ENCODE results near the gene TMEM52.

The TMEM52 gene

DNA sequence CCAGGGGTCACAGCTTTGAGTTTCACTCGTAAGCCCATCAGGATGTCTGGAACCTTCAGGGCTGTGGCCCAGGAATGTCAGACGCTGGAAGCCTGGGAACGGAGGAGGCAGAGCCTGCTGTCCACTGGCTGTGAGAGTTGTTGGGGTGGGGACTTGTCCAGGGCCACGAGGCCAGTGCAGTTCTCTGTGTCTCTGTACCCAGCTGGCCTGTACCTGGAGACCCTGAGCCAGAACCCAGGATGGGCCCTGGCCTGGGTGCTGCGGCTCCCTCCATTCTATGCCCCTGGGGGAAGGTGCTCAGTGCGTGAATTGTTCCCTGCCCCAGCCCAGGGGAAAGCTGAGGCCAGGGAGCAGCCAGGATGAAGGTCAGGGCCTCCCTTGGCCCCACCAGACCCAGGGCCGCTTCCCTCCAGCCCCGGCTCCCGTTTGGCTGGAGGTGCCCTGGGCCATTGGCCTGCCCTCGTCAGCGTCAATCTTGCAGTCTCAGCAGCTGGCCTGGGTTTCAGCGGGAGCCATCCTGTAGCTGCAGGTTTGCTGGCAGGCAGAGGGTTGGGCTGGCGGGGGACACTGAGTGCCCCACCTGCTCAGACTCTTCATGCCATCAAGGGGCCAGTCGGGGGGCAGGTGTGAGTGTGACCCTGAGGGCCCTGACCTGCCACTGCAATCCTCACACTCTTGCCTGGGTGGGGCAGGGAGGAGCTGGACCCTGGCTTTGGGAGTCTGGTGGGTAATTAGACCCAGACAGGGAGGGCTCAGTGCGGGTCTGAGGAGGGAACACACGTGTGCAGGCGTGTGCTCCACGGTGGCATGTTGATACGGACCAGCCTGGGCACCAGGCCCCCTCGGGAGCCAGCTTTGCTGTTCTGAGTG is 4.7 kb downstream of the TMEM52 start:
- DNase-seq: no peak

DNA sequence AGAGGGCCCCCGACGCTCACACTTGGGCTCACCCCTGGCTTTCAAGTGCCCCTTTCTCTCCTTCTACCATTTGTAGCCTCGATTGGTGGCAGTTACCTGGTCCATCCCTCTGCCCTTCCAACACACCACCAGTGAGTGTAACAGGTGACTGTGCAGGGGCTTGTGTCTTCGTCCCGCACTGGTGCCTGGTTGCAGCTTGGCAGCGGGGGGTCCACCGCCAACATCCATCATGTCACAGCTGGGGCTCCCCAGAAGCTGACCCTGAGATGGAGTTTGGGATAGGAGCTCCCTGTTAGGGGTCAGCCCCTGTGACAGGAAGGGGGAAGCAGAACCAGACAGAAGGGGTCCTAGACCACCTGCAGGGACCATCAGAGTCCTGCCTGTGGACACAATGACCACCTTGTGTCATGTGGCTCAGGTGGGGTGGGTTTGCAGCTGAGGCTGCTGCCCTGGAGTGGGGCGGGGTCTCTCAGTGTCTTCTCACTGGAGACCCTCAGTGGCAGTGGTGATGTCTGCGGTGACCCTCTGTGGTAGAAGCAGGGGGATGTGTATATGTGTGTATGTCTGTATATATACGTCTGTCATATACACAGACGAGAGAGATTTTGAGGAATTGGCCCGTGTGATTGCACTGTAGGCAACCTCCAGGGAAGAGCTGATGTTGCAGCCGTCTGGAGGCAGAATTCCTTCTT is 7.6 kb downstream of the TMEM52 start:
- DNase-seq: no peak

DNA sequence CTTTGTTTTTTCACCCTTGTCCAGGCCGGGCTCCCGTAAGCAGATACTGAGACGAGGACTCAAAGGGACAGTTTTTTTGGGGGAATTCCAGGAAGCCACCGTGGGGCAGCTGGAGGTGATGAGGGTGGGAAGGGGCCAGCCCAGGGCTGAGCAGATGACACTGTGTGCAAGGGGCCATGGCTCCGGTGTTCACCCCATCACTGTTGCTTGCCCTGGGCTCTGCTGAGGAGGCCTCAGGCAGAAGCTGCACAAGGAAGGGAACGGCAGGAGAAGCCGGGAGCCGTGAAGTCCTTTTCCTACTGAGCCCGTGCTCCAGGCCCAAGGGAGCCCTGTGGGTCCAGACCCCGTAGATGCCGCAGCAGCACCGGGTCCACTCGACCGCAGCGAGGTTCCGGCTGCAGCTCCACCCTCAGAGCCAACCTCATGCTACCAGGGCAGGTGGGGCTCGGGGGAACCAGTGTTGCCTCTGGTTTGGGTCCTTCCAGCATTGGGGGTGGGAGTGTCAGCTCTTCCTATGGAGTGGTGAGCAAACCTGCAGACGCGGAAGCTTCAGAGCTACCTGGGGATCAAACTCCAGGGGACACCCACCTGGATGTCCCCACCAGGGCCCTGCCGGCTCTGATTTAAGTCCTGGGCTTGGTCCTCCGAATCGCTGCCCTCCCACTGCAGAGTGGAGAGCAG is 8.3 kb downstream of the TMEM52 start:
- DNase-seq: no peak

DNA sequence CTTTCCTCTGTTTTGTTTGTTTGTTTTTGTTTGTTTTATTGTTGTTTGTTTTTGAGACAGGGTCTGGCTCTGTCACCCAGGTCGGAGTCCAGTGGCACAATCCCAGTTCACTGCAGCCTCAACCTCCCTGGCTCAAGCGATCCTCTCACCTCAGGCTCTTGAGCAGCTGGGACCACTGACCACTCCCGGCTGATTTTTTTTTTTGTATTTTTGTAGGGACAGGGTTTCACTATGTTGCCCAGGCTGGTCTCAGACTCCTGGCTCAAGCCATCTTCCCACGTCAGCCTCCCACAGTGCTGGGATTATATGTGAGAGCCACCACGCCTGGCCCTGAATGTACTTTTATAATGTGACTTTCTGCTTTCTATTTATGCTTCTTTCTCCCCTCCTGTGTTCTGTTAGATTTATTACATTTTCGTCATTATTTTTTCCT is 9.0 kb downstream of the TMEM52 start:
- DNase-seq: no peak

DNA sequence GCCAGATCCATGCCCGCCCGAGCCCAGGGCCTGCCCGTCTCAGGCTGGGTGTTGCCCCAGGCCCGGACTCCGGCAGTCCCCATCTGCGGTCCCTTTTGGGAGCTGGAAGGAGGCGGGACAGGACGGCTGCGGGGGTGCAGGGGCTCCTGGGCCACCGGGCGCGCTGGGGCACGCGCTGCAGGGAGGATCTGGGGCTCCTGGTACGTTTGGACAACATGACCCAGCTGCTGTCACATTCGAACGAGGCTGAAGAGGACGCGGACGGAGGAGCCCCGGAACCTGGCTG is 10.6 kb downstream of the TMEM52 start:
- DNase-seq: no peak

DNA sequence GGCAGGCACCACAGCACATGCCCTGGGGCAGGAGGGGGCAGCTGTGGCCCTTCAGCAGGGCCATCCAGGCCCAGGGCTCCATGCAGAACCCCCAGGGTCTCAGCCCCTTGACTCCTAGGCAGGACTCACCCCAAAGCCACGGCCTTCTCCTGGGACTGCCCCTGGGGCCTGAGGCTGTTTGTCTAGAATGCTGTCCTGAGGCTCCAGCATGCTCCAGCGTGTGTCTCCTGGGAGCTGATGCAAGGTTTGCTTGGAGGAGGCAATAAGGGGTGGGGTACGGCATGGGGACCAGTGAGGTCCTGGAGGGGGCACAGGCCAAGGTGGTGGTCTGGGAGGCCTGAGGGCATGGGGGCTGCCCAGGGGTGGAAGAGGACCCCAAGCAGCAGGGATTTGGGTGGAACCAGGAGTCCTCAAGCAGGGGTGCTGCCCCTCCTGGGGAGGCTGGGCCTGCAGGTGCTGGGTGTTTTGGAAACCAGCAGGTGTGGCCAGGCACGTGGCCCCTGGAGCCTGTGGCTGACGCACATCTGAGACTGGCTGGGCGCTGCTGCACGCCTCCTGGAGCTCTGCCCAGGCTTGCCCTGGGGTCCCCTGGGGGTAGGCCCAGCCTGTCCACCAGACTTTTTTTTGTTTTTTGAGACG is 11.9 kb downstream of the TMEM52 start:
- DNase-seq: peak; percentile 55

DNA sequence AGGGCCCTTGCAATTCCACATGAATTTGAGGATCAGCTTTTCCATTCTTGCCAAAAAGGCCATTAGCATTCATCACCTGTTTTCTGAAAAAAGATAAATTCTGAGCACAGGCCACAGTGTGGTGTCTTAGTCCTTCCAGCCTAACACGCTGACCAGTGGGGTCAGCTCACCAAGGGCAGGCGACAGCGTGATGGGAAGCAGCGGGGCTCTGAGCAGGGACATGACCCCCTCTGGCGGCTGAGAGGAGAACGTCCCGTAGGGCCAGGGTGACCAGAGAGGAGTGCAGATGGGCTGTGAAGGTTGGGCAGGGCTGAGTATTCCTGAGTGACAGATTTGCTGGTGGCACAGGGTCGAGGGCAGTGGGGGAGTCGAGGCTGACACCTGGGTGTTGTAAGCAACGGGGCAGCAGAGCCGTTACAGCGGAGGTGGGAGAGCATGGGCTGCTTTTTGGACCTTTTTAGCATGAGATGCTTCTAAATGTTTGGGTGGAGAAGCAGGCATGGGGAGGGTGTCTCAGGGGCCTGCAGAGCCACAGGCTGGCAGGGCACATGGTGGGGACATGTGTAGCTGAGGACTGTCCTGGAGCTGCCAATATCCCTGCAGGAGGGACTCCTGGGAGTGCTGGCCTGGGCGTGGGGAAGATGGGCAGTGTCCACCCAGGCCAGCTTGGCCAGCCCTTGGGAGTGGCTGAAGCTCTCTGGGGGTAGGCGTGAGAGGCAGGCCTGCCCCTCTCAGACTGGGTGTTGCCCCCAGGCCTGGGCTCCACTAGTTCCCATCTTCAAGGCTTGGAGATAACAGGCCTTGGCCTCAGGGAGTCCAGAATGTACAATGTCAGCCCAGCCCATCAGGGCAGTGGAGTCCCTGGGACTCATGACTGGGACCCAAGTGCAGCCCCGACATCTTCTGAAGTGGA is 12.6 kb downstream of the TMEM52 start:
- peak; percentile 72 for DNase-seq

DNA sequence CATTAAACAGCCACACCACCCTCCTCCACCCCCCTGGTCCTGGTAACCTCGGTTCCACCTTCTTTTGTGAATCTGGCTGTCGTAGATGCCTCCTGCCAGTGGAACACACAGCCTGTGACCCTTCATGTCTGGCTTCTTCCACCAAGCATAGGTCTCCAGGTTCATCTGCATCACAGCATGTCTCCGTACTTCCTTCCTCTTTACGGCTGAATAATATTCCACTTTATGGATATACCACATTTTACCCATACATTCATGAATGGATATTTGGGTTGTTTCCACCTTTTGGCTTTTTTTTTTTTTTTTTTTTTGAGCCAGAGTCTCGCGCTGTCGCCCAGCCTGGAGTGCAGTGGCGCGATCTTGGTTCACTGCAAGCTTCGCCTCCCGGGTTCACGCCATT is 15.9 kb downstream of the TMEM52 start:
- DNase-seq: no peak

DNA sequence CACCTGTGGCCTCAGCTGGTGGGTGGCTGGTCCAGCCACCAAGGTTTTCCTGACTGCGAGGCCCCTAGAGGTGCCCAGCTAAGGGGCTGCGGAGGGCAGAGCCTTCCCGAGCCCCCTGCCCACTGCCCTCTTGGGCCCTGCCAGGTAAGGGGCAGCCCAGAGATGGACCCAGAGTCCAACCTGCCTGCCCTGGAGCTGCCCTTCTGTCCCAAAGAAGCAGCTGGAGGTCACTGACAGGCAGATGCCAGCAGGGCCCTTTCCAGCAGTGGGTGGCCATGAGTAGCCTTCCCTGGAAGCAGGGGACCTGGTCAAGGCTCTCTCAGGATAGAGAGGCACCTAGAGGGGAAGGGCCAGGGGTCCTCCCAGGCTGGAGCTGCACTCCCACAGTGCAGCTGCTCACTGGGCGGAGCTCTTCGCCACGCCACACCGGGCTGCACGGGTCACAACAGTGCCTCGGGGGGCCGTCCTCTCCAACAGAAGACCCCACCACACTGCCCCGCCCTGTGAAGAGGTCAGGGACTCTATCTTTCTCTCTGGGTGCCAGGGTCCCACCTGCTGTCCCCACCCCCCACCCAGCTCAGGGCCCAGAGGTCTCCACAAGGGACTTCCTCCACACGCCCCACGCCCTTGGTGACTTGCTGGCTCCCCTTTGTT is 17.3 kb downstream of the TMEM52 start:
- no peak for DNase-seq

DNA sequence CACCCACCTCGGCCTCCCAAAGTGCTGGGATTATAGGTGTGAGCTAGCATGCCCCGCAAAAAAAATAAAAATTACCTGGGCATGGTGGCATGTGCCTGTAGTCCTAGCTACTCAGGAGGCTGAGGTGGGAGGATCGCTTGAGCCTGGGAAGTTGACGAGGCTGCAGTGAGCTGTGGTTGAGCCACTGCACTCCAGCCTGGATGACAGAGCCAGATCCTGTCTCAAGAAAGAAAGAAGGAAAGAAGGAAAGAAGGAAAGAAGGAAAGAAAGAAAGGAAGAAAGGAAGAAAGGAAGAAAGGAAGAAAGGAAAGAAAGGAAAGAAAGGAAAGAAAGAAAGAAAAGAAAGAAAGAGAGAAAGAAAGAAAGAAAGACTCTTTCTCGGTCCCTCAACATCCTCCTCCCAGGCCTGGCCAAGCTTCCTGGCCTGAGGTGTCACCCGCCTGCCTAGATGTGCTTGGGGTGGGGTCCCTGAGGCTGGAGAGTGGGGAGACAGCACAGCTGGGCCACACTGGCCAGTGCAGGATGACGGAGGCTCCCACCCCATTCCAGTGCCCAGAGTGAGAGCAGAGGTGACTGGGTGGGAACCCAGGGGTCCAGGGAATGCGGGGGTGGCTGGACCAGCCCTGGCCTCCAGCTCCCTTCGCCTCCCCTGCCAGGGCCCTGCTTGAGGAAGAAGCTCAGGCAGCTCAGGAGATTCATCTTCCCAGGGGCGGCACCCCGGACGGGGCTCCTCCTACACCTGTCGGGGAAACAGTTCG is 18.0 kb downstream of the TMEM52 start:
- no peak for DNase-seq

DNA sequence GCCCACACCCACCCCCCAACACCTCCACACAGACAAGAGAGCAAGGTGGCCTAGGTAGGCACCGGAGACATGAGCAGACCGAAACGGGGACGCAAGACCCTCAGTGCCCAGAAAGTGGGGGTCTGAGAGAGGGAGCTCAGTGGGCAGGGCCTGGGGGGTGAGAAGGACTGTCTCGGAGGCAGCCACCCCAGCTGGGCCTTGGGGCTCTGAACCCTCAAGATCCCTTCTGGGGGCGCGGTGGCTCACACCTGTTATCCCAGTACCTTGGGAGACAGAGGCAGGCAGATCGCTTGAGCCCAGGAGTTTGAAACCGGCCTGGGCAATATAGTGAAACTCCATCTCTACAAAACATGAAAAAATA is 19.1 kb downstream of the TMEM52 start:
- DNase-seq: no peak

DNA sequence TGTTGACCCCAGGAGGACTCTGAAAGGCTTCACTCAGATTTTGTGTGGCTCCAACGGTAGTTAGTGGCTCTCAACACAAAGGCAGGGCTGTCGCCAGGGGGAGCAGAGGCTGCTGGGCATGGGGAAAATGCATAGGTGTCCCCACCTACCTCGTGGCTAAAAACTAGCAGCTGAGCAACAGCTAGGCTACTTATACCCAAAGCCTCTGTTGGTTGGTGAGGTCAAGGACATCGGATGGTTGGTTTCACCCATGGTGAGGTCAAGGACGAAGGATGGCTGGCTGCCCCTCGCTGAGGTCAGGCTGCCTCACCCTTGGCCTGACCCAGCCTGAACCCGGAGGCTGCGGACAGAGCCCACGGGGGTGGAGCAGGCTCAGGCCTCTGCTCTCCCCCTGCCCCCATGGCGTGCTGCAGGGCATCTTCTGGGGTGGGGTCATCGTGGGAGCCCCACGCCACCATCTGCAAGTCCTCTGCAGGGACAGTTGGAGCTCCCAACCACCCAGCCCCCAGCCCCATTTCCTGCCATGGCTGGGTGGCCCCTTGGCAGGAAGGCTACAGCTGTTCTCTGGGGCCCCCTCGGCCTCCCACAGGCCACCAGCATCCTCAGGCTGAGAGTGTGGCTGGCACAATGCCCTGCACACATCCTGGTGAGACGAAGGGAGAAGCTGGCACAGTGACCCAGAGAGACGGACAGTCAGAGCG is 19.7 kb downstream of the TMEM52 start:
- no peak for DNase-seq

DNA sequence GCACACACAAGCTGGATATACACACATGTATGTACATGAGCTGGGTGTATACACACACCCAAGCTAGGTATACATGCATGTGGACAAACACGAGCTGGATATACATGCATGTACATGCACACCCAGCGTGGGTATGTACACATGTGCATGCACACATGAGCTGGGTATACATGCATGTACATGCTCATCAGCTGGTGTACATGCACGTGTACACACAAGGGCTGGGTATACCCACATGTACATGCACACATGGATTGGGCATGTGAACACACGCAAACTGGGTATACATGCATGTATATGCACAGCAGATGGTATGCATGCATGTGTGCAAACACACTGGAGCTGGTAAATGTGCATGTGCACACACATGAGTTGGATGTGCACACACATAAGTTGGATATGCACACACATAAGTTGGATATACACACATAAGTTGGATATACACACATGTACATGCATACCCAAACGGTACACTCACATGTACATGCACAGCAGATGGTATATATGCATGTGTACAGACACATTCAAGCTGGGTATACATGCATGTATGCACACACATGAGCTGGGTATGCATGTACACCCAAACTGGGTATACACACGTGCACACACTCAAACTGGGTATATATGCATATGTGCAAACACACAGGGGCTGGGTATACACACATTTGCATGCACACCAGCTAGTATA is 20.7 kb downstream of the TMEM52 start:
- no peak for DNase-seq

DNA sequence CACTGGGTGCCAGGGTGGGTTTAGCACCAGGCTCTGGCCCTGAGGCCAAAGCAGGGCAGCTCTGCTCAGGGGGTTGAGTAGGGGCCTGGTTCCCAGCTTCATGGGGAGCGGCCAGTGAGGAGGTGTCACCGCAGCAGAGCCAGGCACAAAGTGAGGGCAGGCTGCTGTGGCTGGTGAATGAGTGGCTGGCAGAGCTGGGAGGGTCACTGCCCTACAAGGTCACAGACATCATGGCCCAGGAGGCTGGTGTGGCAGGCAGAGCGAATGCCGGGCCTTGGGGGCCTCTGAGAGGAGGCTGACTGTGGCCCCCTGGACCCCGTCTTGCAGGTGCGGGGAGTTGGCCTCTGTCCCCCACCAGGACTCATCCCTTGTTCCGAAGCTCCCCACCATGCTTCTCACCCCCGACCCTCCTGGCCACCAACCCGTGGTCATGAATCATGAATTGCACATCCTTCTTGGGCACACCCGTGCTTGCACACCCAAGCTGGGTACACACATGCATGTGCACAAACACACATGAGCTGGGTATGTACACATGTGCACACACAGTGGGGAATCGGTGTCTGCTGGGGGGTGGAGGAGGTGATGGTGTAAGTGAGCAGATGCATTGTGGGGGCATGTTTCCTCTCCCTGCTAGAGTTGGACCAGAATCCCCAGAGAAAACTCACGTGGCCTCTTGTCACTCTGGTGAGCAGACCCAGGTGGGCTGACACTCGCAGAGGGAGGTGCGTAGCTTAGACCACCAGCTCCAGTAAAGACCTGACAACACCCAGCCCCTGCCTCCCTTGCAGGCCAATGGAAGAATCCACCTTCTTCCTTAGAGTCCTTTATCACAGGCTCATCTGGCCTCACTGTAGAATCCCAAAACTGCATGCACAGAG is 23.4 kb downstream of the TMEM52 start:
- DNase-seq: no peak

DNA sequence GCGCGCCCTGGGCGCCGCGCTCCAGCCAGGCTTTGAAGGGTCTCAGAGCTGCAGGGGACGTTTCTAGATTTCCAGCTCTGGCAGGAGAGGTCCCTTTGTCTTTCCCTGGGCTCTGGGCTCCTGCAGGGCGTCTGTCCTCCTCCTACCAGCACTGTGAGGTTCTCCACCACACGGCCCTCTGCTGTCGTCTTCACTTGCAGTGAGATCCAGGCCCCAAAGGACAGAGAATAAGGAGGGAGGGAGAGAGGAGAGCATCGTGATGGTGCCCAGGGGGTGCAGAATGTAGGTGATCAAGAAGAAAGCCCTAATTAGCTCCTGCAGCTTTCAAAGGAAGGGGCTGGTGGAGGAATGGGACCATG is 24.0 kb downstream of the TMEM52 start:
- DNase-seq: no peak

DNA sequence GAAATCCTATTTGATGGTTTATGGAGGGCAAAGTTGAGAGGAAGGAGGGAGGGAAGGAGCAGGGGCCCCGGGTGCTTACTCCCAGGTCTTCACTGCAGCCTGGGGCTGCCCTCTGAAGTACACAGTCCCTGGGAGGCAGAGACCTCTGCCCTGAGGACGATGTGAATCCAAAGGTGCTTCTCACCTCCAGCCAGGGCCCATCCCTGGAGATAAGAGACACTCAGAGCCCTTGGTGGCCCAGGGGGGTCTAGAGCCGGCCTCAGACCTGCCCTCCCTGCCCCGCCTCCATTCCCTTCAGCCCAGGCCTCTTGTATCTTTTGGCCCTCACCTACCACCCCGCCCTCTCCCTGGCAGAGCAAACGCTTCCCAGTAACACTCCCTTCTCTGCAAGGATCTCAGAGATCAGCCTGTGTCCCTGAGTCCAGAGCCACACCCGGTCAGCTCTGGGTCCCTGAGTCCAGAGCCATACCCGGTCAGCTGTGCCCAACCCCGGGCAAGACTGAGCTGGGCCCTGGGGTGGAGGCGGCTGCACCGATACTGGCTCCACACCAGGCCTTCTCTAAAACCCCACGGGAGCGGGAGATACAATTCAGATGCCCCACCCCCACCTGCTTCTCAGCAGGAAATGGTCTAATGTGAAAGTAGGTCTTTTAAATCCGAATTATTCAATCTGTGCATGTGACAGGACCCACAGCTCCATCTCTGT is 24.6 kb downstream of the TMEM52 start:
- no peak for DNase-seq

DNA sequence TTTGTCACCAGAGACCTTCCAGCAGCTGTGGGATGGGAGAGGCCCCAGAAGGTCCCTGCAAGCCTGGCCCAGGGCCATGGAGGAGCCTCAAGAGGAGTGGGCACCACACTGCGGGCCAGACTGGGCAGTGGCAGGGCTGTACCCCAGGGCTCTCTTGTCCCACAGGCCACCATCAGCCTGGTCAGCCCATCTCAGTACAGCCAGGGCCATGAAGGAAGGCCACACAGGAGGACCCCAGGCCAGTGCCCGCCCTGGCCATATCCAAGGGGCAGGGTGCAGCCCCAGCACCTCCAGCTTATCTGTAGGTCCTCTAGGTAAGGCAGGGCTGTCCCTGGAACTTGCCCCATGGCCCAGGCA is 25.1 kb downstream of the TMEM52 start:
- DNase-seq: no peak

DNA sequence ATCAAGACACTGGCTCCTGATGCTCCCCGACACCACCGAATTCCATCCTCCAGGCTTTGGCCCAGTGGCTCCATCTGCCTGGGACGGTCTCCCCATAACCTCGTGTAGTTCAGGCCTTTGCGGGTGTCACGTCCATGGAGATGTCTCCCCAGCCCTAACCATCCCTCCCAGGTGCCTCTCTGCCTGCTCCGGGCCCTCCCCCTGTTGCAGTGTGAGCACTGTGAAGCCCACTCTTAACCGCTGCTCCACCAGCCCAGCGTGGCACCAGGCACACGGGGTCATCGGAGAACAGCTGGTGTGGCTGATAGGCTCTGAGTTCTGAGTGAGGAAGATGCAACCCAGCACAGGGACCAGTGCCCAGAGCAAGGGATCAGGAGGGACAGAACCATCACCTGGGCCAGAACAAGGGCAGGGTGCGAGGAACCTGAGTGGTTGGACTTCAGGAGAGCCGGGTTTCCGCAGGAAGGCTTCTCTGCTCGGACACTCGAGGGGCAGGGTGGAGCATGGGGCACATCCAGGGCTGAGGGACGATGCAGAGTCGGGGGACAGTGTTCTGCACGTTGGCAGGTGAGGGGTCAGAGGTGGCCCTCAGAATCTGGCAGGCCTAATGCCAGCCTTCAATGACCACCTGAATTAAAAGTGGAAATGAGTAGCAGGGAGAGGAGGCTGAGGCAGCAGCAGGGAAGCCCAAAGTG is 25.6 kb downstream of the TMEM52 start:
- DNase-seq: no peak

All from fibroblast of upper back skin (primary cell).